H1 (cell line): ENCODE results near the gene TRAPPC12. TPM values are rescaled to one million over a fixed set of nuclear protein-coding genes. Genes with fewer than 3 reads are reported as not detected.
A peak's percentile ranks its signal among the peaks of the same experiment; 100 is the strongest.

Source experiments
- CTCF ChIA-PET: fragments of 300-600 bp; sonication (Branson Sonifier 250); formaldehyde crosslinking; loops from one replicate; lab custom pipeline; 2021; ENCODE audit not compliant: partially characterized antibody; lab: Charles Lee
- POLR2A ChIA-PET: fragments of 300-600 bp; sonication (Branson Sonifier 250); formaldehyde crosslinking; loops from one replicate; lab custom pipeline; 2021; ENCODE audit warnings: inconsistent platforms; ENCODE audit not compliant: partially characterized antibody; lab: Charles Lee
- DNase-seq, 2 experiments: peaks; one replicate each; pipeline versions ENCODE4 v3.0.0 to v3.0.0-alpha.2; 2010 to 2022; ENCODE audit warnings: low spot score in 2 of 2, low read depth in 1 of 2, mixed read lengths in 1 of 2
- FAIRE-seq: peaks from 2 replicates; lab custom pipeline; 2011; peaks lifted over from hg19 to GRCh38; lab: Jason Lieb, UNC
- H2AFZ ChIP-seq: 2 replicates; pipeline ENCODE4 v1.8.1; 2012; ENCODE audit warnings: low read length, inconsistent platforms
- H2AK5ac ChIP-seq: 2 replicates; pipeline ENCODE4 v1.6.1; 2013; ENCODE audit warnings: low read depth, low read length
- H2BK120ac ChIP-seq: replicated peaks from 2 replicates; pipeline ENCODE3; 2013; ENCODE audit warnings: low read depth, low read length, inconsistent platforms
- H2BK12ac ChIP-seq: 2 replicates; pipeline ENCODE4 v1.6.1; 2013; ENCODE audit warnings: low read depth, low read length
- H2BK15ac ChIP-seq: 2 replicates; pipeline ENCODE4 v1.6.1; 2013; ENCODE audit warnings: low read length
- H2BK20ac ChIP-seq: 2 replicates; pipeline ENCODE4 v1.6.1; 2013; ENCODE audit warnings: low read length
- H2BK5ac ChIP-seq: 2 replicates; pipeline ENCODE4 v1.6.1; 2013; ENCODE audit warnings: low read depth, low read length
- H3K14ac ChIP-seq: 2 replicates; pipeline ENCODE4 v1.6.1; 2013; ENCODE audit warnings: inconsistent platforms; ENCODE audit not compliant: insufficient read length
- H3K18ac ChIP-seq: 2 replicates; pipeline ENCODE4 v1.6.1; 2013; ENCODE audit warnings: low read length; ENCODE audit errors: extremely low read depth
- H3K23ac ChIP-seq: 2 replicates; pipeline ENCODE4 v1.6.1; 2013; ENCODE audit warnings: inconsistent platforms; ENCODE audit not compliant: insufficient read length
- H3K23me2 ChIP-seq: 2 replicates; pipeline ENCODE4 v1.6.1; 2013; ENCODE audit warnings: low read depth, low read length
- H3K27ac ChIP-seq: 2 replicates; pipeline ENCODE4 v1.6.1; 2011; ENCODE audit warnings: low read depth, low read length, inconsistent platforms
- H3K27me3 ChIP-seq, 4 experiments: replicated peaks in 1 of 4; 1 replicate in 1 of 4; 2 replicates in 3 of 4; pipeline versions ENCODE4 v1.6.1 to v1.8.1; 2011 to 2013; ENCODE audit warnings: low read length in 3 of 4, mild to moderate bottlenecking in 3 of 4, inconsistent platforms in 2 of 4, mixed read lengths in 2 of 4, moderate library complexity in 1 of 4; ENCODE audit not compliant: control insufficient read depth in 3 of 4, insufficient read depth in 3 of 4; ENCODE audit errors: extremely low read depth in 1 of 4
- H3K36me3 ChIP-seq, 4 experiments: 2 replicates each; pipeline versions ENCODE4 v1.6.1 to v1.8.1; 2011 to 2013; ENCODE audit warnings: mild to moderate bottlenecking in 4 of 4, low read length in 3 of 4, moderate library complexity in 2 of 4, control low read depth in 1 of 4, inconsistent platforms in 1 of 4; ENCODE audit not compliant: insufficient read depth in 4 of 4, control insufficient read depth in 2 of 4
- H3K4ac ChIP-seq: replicated peaks from 2 replicates; pipeline ENCODE3; 2013; ENCODE audit warnings: low read length, low read depth, mixed read lengths, inconsistent platforms; ENCODE audit not compliant: insufficient read length
- H3K4me1 ChIP-seq, 4 experiments: replicated peaks in 1 of 4; 1 replicate in 1 of 4; 2 replicates in 3 of 4; pipeline versions ENCODE4 v1.6.1 to v1.8.1; 2011 to 2013; ENCODE audit warnings: low read length in 3 of 4, inconsistent platforms in 2 of 4, mixed read lengths in 1 of 4; ENCODE audit not compliant: insufficient read depth in 4 of 4, control insufficient read depth in 3 of 4
- H3K4me2 ChIP-seq, 2 experiments: 2 replicates each; pipeline versions ENCODE4 v1.6.1 to v1.8.1; 2011 to 2013; ENCODE audit warnings: low read depth in 2 of 2, low read length in 2 of 2, control low read depth in 1 of 2, inconsistent platforms in 1 of 2, mild to moderate bottlenecking in 1 of 2; ENCODE audit not compliant: insufficient read depth in 1 of 2
- H3K4me3 ChIP-seq, 4 experiments: fragments of 200-600, 300-600 bp in 1 of 4; sonication (generic), shearing (Covaris generic), sonication (Bioruptor Twin) in 1 of 4; 2 replicates each; pipeline versions ENCODE4 v1.5.1 to v1.8.1; 2011 to 2016; ENCODE audit warnings: low read length in 4 of 4, low read depth in 3 of 4, control low read depth in 2 of 4, inconsistent platforms in 2 of 4, mild to moderate bottlenecking in 2 of 4, mixed read lengths in 1 of 4, moderate library complexity in 1 of 4; ENCODE audit not compliant: insufficient read depth in 2 of 4; ENCODE audit errors: extremely low read depth in 1 of 4
- H3K56ac ChIP-seq: replicated peaks from 2 replicates; pipeline ENCODE3; 2013; ENCODE audit warnings: low read depth, mild to moderate bottlenecking, mixed read lengths, low read length, inconsistent platforms; ENCODE audit not compliant: insufficient read length
- H3K79me1 ChIP-seq: 2 replicates; pipeline ENCODE4 v1.6.1; 2013; ENCODE audit warnings: low read depth, low read length, control low read depth
- H3K79me2 ChIP-seq, 2 experiments: 2 replicates each; pipeline versions ENCODE4 v1.6.1 to v1.8.1; 2012 to 2013; ENCODE audit warnings: low read length in 2 of 2, mild to moderate bottlenecking in 2 of 2, inconsistent platforms in 1 of 2; ENCODE audit not compliant: insufficient read depth in 2 of 2, control insufficient read depth in 1 of 2
- H3K9ac ChIP-seq, 4 experiments: replicated peaks in 1 of 4; 1 replicate in 1 of 4; 2 replicates in 3 of 4; pipeline versions ENCODE4 v1.6.1 to v1.8.1; 2011 to 2013; ENCODE audit warnings: low read depth in 3 of 4, low read length in 3 of 4, control low read depth in 2 of 4, mild to moderate bottlenecking in 2 of 4, moderate library complexity in 2 of 4, inconsistent platforms in 1 of 4; ENCODE audit errors: extremely low read depth in 1 of 4
- H3K9me3 ChIP-seq, 2 experiments: 2 replicates each; pipeline versions ENCODE4 v1.6.1 to v1.8.1; 2012 to 2013; ENCODE audit warnings: mild to moderate bottlenecking in 2 of 2, moderate library complexity in 2 of 2, control low read depth in 1 of 2, inconsistent platforms in 1 of 2, low read depth in 1 of 2, low read length in 1 of 2, mixed read lengths in 1 of 2; ENCODE audit not compliant: insufficient read depth in 2 of 2
- H4K20me1 ChIP-seq, 2 experiments: replicated peaks in 1 of 2; 2 replicates each; pipeline versions ENCODE3 to v1.8.1; 2011 to 2013; ENCODE audit warnings: inconsistent platforms in 2 of 2, low read length in 2 of 2, mild to moderate bottlenecking in 1 of 2; ENCODE audit not compliant: insufficient read depth in 2 of 2, control insufficient read depth in 1 of 2
- H4K5ac ChIP-seq: 2 replicates; pipeline ENCODE4 v1.6.1; 2013; ENCODE audit warnings: low read length, low read depth, mixed read lengths, inconsistent platforms; ENCODE audit not compliant: insufficient read length
- H4K8ac ChIP-seq: 2 replicates; pipeline ENCODE4 v1.8.0; 2013; ENCODE audit warnings: mild to moderate bottlenecking, moderate library complexity, low read length, inconsistent platforms; ENCODE audit not compliant: insufficient read depth; ENCODE audit errors: extremely low read depth
- H4K91ac ChIP-seq: replicated peaks from 2 replicates; pipeline ENCODE3; 2013; ENCODE audit warnings: low read length, mixed read lengths, inconsistent platforms; ENCODE audit not compliant: insufficient read length
- ASH2L ChIP-seq: fragments of 200-600, 300-600 bp; sonication (generic); IDR thresholded peaks from one replicate; pipeline ENCODE4 v1.7.1; 2017; ENCODE audit warnings: low read length
- ATF2 ChIP-seq: IDR thresholded peaks from 2 replicates; pipeline ENCODE4 v1.6.1; 2012; ENCODE audit warnings: low read length, inconsistent platforms
- CBX5 ChIP-seq: fragments of 300-800, 300-1000 bp; sonication (generic); IDR thresholded peaks from 2 replicates; pipeline ENCODE4 v1.7.1; 2016; ENCODE audit warnings: antibody characterized with exemption, low read length, low read depth
- CTBP2 ChIP-seq: IDR thresholded peaks from 2 replicates; pipeline ENCODE4 v1.7.0; 2011; ENCODE audit warnings: borderline replicate concordance, mild to moderate bottlenecking, moderate library complexity, mixed read lengths, low read length; ENCODE audit not compliant: insufficient read depth, insufficient read length
- FOSL1 ChIP-seq: IDR thresholded peaks from 2 replicates; pipeline ENCODE4 v1.6.1; 2011; ENCODE audit warnings: mild to moderate bottlenecking, low read depth, low read length, moderate library complexity; ENCODE audit not compliant: insufficient read depth
- KDM4A ChIP-seq: IDR thresholded peaks from one replicate; pipeline ENCODE4 v1.7.1; 2012; ENCODE audit warnings: low read depth, mild to moderate bottlenecking, moderate library complexity, low read length, inconsistent platforms; ENCODE audit not compliant: severe bottlenecking
- PHF8 ChIP-seq: fragments of 200-600 bp; sonication (generic); conservative IDR thresholded peaks from 2 replicates; pipeline ENCODE4 v1.7.1; 2012; ENCODE audit warnings: low read depth, mild to moderate bottlenecking, inconsistent platforms, low read length, moderate library complexity
- TAF7 ChIP-seq: optimal IDR thresholded peaks from 2 replicates; pipeline ENCODE3; 2011; ENCODE audit warnings: low read depth, mild to moderate bottlenecking, inconsistent platforms, low read length, moderate library complexity, borderline replicate concordance
- WGBS, 2 experiments: shearing (Covaris generic) in 1 of 2; methylation state at CpG; one replicate each; pipeline versions ENCODE4 v1.1.6 to v1.1.7; 2013 to 2015; ENCODE audit warnings: low lambda C conversion rate in 2 of 2, mixed read lengths in 2 of 2, inconsistent platforms in 1 of 2, low coverage in 1 of 2, missing lambda C conversion rate in 1 of 2; ENCODE audit not compliant: insufficient replicate concordance in 2 of 2, insufficient coverage in 1 of 2, insufficient read length in 1 of 2; ENCODE audit errors: extremely low coverage in 1 of 2, missing lambda C conversion rate in 1 of 2; 5-methylcytosine and 5-hydroxymethylcytosine counted together
- polyA plus RNA-seq, 7 experiments: library from polyadenylated mRNA; depleted of rRNA in 3 of 7; stranded (reverse) in 5 of 7; unstranded in 2 of 7; fragments of >200 nt in 5 of 7; fragments of 200-250 nt in 2 of 7; gene quantifications; 1 replicate in 5 of 7; 2 replicates in 1 of 7; 4 replicates in 1 of 7; pipeline versions ENCODE4 v1.2.1 to v1.2.3, GENCODE V29; 2011 to 2013; ENCODE audit warnings: missing spikeins in 2 of 7, mixed read lengths in 2 of 7
- total RNA-seq: library from RNA; stranded (reverse); fragmentation: NEBNext Ultra II Directional; extraction: Animal tissue kit (Norgen Biotek cat#: 25700); gene quantifications from 2 replicates; pipeline ENCODE4 v1.2.1, GENCODE V29; 2021

The TRAPPC12 gene
- total and polyA plus RNA-seq, 2 of the 8 experiments (the other 6 are each of a cell fraction or from before 2014, with no cell fraction given) = 35.0 to 67.3 TPM

DNA sequence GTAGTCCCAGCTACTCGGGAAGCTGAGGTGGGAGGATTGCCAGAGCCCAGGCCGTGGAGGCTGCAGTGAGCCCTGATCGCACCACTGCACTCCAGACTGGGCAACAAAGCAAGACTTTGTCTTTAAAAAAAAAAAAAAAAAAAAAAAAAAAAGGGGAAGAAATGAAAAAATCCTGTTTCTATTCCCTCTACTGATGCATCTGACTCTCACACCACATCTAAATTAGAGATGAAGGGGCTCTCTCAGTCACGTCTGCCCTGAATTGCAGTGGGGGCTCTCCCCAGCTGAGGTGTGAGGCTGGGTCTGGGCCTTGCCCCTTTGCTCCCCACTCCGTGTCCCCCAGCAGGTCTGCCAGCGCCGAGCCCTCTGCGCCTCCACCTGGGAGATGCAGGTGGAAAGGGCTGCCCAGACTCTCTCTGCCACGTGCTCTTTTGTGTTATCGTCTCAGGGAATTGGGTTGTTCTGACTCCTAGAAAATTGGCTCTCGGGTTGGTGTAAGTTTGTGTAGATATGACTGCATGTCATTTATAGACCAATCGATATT, 30.2 kb downstream of the TRAPPC12 start:
- no peaks in the 10 kb centered on the region for H3K9me3 ChIP-seq
- H3K18ac ChIP-seq = no peak overlapping the region
- H3K79me2 ChIP-seq = no peaks in the 10 kb centered on the region
- H3K9ac ChIP-seq = no peak overlapping the region
- no peak overlapping the region for H2BK120ac ChIP-seq
- TF ChIP-seq FOSL1 = no peak
- TF ChIP-seq CTBP2 = no peak
- no peak for TF ChIP-seq PHF8
- TF ChIP-seq TAF7 = no peak
- TF ChIP-seq ASH2L = no peak
- no peak for TF ChIP-seq CBX5
- TF ChIP-seq KDM4A = no peak
- no peak for TF ChIP-seq ATF2
- H3K79me1 ChIP-seq = peaks cover 2% of the 10 kb centered on the region; the same call in 1 of the 2 replicates
- no peak overlapping the region for H2BK15ac ChIP-seq
- no peaks in the 10 kb centered on the region for H3K27me3 ChIP-seq
- H4K20me1 ChIP-seq = peaks cover 0 to 3% of the 10 kb centered on the region in 2 experiments
- H4K91ac ChIP-seq = no peak overlapping the region
- DNase-seq (no peak), FAIRE-seq (no peak)
- 89% methylated on average over 11 of the region's 12 CpGs; no CpG with 5 or more reads in 1 of the 2 experiments for WGBS, 2 experiments
- H3K4ac ChIP-seq = no peak overlapping the region
- H3K4me3 ChIP-seq = no peak overlapping the region
- H2BK20ac ChIP-seq = no peak overlapping the region
- H3K4me2 ChIP-seq = no peak overlapping the region
- H2AK5ac ChIP-seq = no peak overlapping the region
- H2AFZ ChIP-seq = no peak overlapping the region
- no peak overlapping the region for H2BK12ac ChIP-seq
- H3K23me2 ChIP-seq = no peaks in the 10 kb centered on the region
- peak overlapping the region; percentile 46; the same call in 1 of the 2 replicates for H4K8ac ChIP-seq
- H3K23ac ChIP-seq = no peak overlapping the region
- no peak overlapping the region for H3K56ac ChIP-seq
- H3K36me3 ChIP-seq = peaks cover 0 to 3% (median under 1%) of the 10 kb centered on the region in 4 experiments; a peak in 1 of 8 replicates
- no peak overlapping the region for H4K5ac ChIP-seq
- no peaks in the 10 kb centered on the region for H3K4me1 ChIP-seq
- ChIA-PET CTCF (interaction anchor here (0.6 to 1.7 kb wide), 2 partner anchors 14 to 115 kb away, joined by 3 to 5 read pairs; no protein-coding TSS in a partner anchor), POLR2A (no interaction called here)
- H3K14ac ChIP-seq = no peak overlapping the region
- no peak overlapping the region for H3K27ac ChIP-seq
- H2BK5ac ChIP-seq = no peak overlapping the region
